GM19193 (cell line): Measurements from ENCODE around the gene METTL1.
A peak's percentile ranks its signal among the peaks of the same experiment; 100 is the strongest.

Experiments
- POLR2A ChIP-seq: IDR thresholded peaks from 4 replicates; pipeline ENCODE4 v1.6.1; 2011; ENCODE audit not compliant: insufficient read depth, insufficient read length; ENCODE audit errors: extremely low read depth

The METTL1 gene

GRCh38 chr12:57751432-57751787 lies 20.5 kb downstream of the METTL1 start:
- TF ChIP-seq POLR2A = no peak

GRCh38 chr12:57750561-57751431 lies 21.1 kb downstream of the METTL1 start:
- TF ChIP-seq POLR2A = no peak

GRCh38 chr12:57749061-57749460 lies 22.8 kb downstream of the METTL1 start:
- TF ChIP-seq POLR2A = no peak

GRCh38 chr12:57746025-57746424 lies 25.9 kb downstream of the METTL1 start:
- TF ChIP-seq POLR2A = no peak

- TF ChIP-seq POLR2A = no peak
Measured at GRCh38 chr12:57745485-57745881, 26.4 kb downstream of the METTL1 start.

GRCh38 chr12:57744777-57745484 lies 27.0 kb downstream of the METTL1 start, which contains the start of gene TSPAN31:
Gene TSPAN31 (plus strand): TSS chr12:57745039. CDS start chr12:57745155, 116 bp downstream.
- peak; percentile 81 for TF ChIP-seq POLR2A

GRCh38 chr12:57744194-57744776 lies 27.6 kb downstream of the METTL1 start:
- no peak for TF ChIP-seq POLR2A

GRCh38 chr12:57743769-57744168 lies 28.1 kb downstream of the METTL1 start:
- TF ChIP-seq POLR2A = no peak

- TF ChIP-seq POLR2A = peak; percentile 54
Measured at GRCh38 chr12:57741844-57742738, 29.8 kb downstream of the METTL1 start.

GRCh38 chr12:57741413-57741789 lies 30.5 kb downstream of the METTL1 start:
- no peak for TF ChIP-seq POLR2A

GRCh38 chr12:57740656-57741412 lies 31.1 kb downstream of the METTL1 start:
- no peak for TF ChIP-seq POLR2A

GRCh38 chr12:57739914-57740538 lies 31.9 kb downstream of the METTL1 start:
- no peak for TF ChIP-seq POLR2A

GRCh38 chr12:57739387-57739786 lies 32.5 kb downstream of the METTL1 start:
- TF ChIP-seq POLR2A = no peak
